H1 (cell line): ENCODE data around the gene ID2. TPM values are rescaled to one million over a fixed set of nuclear protein-coding genes. Genes with fewer than 3 reads are reported as not detected.

Source experiments
- CTCF ChIA-PET: fragments of 300-600 bp; sonication (Branson Sonifier 250); formaldehyde crosslinking; loops from one replicate; lab custom pipeline; 2021; ENCODE audit not compliant: partially characterized antibody; lab: Charles Lee
- POLR2A ChIA-PET: fragments of 300-600 bp; sonication (Branson Sonifier 250); formaldehyde crosslinking; loops from one replicate; lab custom pipeline; 2021; ENCODE audit warnings: inconsistent platforms; ENCODE audit not compliant: partially characterized antibody; lab: Charles Lee
- DNase-seq, 2 experiments: peaks; one replicate each; pipeline versions ENCODE4 v3.0.0 to v3.0.0-alpha.2; 2010 to 2022; ENCODE audit warnings: low spot score in 2 of 2, low read depth in 1 of 2, mixed read lengths in 1 of 2
- FAIRE-seq: peaks from 2 replicates; lab custom pipeline; 2011; peaks lifted over from hg19 to GRCh38; lab: Jason Lieb, UNC
- H2AFZ ChIP-seq: 2 replicates; pipeline ENCODE4 v1.8.1; 2012; ENCODE audit warnings: low read length, inconsistent platforms
- H2AK5ac ChIP-seq: 2 replicates; pipeline ENCODE4 v1.6.1; 2013; ENCODE audit warnings: low read depth, low read length
- H2BK120ac ChIP-seq: replicated peaks from 2 replicates; pipeline ENCODE3; 2013; ENCODE audit warnings: low read depth, low read length, inconsistent platforms
- H2BK12ac ChIP-seq: 2 replicates; pipeline ENCODE4 v1.6.1; 2013; ENCODE audit warnings: low read depth, low read length
- H2BK15ac ChIP-seq: 2 replicates; pipeline ENCODE4 v1.6.1; 2013; ENCODE audit warnings: low read length
- H2BK20ac ChIP-seq: 2 replicates; pipeline ENCODE4 v1.6.1; 2013; ENCODE audit warnings: low read length
- H2BK5ac ChIP-seq: 2 replicates; pipeline ENCODE4 v1.6.1; 2013; ENCODE audit warnings: low read depth, low read length
- H3K14ac ChIP-seq: 2 replicates; pipeline ENCODE4 v1.6.1; 2013; ENCODE audit warnings: inconsistent platforms; ENCODE audit not compliant: insufficient read length
- H3K18ac ChIP-seq: 2 replicates; pipeline ENCODE4 v1.6.1; 2013; ENCODE audit warnings: low read length; ENCODE audit errors: extremely low read depth
- H3K23ac ChIP-seq: 2 replicates; pipeline ENCODE4 v1.6.1; 2013; ENCODE audit warnings: inconsistent platforms; ENCODE audit not compliant: insufficient read length
- H3K23me2 ChIP-seq: 2 replicates; pipeline ENCODE4 v1.6.1; 2013; ENCODE audit warnings: low read depth, low read length
- H3K27ac ChIP-seq: 2 replicates; pipeline ENCODE4 v1.6.1; 2011; ENCODE audit warnings: low read depth, low read length, inconsistent platforms
- H3K27me3 ChIP-seq, 4 experiments: replicated peaks in 1 of 4; 1 replicate in 1 of 4; 2 replicates in 3 of 4; pipeline versions ENCODE4 v1.6.1 to v1.8.1; 2011 to 2013; ENCODE audit warnings: low read length in 3 of 4, mild to moderate bottlenecking in 3 of 4, inconsistent platforms in 2 of 4, mixed read lengths in 2 of 4, moderate library complexity in 1 of 4; ENCODE audit not compliant: control insufficient read depth in 3 of 4, insufficient read depth in 3 of 4; ENCODE audit errors: extremely low read depth in 1 of 4
- H3K36me3 ChIP-seq, 4 experiments: 2 replicates each; pipeline versions ENCODE4 v1.6.1 to v1.8.1; 2011 to 2013; ENCODE audit warnings: mild to moderate bottlenecking in 4 of 4, low read length in 3 of 4, moderate library complexity in 2 of 4, control low read depth in 1 of 4, inconsistent platforms in 1 of 4; ENCODE audit not compliant: insufficient read depth in 4 of 4, control insufficient read depth in 2 of 4
- H3K4ac ChIP-seq: replicated peaks from 2 replicates; pipeline ENCODE3; 2013; ENCODE audit warnings: low read length, low read depth, mixed read lengths, inconsistent platforms; ENCODE audit not compliant: insufficient read length
- H3K4me1 ChIP-seq, 4 experiments: replicated peaks in 1 of 4; 1 replicate in 1 of 4; 2 replicates in 3 of 4; pipeline versions ENCODE4 v1.6.1 to v1.8.1; 2011 to 2013; ENCODE audit warnings: low read length in 3 of 4, inconsistent platforms in 2 of 4, mixed read lengths in 1 of 4; ENCODE audit not compliant: insufficient read depth in 4 of 4, control insufficient read depth in 3 of 4
- H3K4me2 ChIP-seq, 2 experiments: 2 replicates each; pipeline versions ENCODE4 v1.6.1 to v1.8.1; 2011 to 2013; ENCODE audit warnings: low read depth in 2 of 2, low read length in 2 of 2, control low read depth in 1 of 2, inconsistent platforms in 1 of 2, mild to moderate bottlenecking in 1 of 2; ENCODE audit not compliant: insufficient read depth in 1 of 2
- H3K4me3 ChIP-seq, 4 experiments: fragments of 200-600, 300-600 bp in 1 of 4; sonication (generic), shearing (Covaris generic), sonication (Bioruptor Twin) in 1 of 4; 2 replicates each; pipeline versions ENCODE4 v1.5.1 to v1.8.1; 2011 to 2016; ENCODE audit warnings: low read length in 4 of 4, low read depth in 3 of 4, control low read depth in 2 of 4, inconsistent platforms in 2 of 4, mild to moderate bottlenecking in 2 of 4, mixed read lengths in 1 of 4, moderate library complexity in 1 of 4; ENCODE audit not compliant: insufficient read depth in 2 of 4; ENCODE audit errors: extremely low read depth in 1 of 4
- H3K56ac ChIP-seq: replicated peaks from 2 replicates; pipeline ENCODE3; 2013; ENCODE audit warnings: low read depth, mild to moderate bottlenecking, mixed read lengths, low read length, inconsistent platforms; ENCODE audit not compliant: insufficient read length
- H3K79me1 ChIP-seq: 2 replicates; pipeline ENCODE4 v1.6.1; 2013; ENCODE audit warnings: low read depth, low read length, control low read depth
- H3K79me2 ChIP-seq, 2 experiments: 2 replicates each; pipeline versions ENCODE4 v1.6.1 to v1.8.1; 2012 to 2013; ENCODE audit warnings: low read length in 2 of 2, mild to moderate bottlenecking in 2 of 2, inconsistent platforms in 1 of 2; ENCODE audit not compliant: insufficient read depth in 2 of 2, control insufficient read depth in 1 of 2
- H3K9ac ChIP-seq, 4 experiments: replicated peaks in 1 of 4; 1 replicate in 1 of 4; 2 replicates in 3 of 4; pipeline versions ENCODE4 v1.6.1 to v1.8.1; 2011 to 2013; ENCODE audit warnings: low read depth in 3 of 4, low read length in 3 of 4, control low read depth in 2 of 4, mild to moderate bottlenecking in 2 of 4, moderate library complexity in 2 of 4, inconsistent platforms in 1 of 4; ENCODE audit errors: extremely low read depth in 1 of 4
- H3K9me3 ChIP-seq, 2 experiments: 2 replicates each; pipeline versions ENCODE4 v1.6.1 to v1.8.1; 2012 to 2013; ENCODE audit warnings: mild to moderate bottlenecking in 2 of 2, moderate library complexity in 2 of 2, control low read depth in 1 of 2, inconsistent platforms in 1 of 2, low read depth in 1 of 2, low read length in 1 of 2, mixed read lengths in 1 of 2; ENCODE audit not compliant: insufficient read depth in 2 of 2
- H4K20me1 ChIP-seq, 2 experiments: replicated peaks in 1 of 2; 2 replicates each; pipeline versions ENCODE3 to v1.8.1; 2011 to 2013; ENCODE audit warnings: inconsistent platforms in 2 of 2, low read length in 2 of 2, mild to moderate bottlenecking in 1 of 2; ENCODE audit not compliant: insufficient read depth in 2 of 2, control insufficient read depth in 1 of 2
- H4K5ac ChIP-seq: 2 replicates; pipeline ENCODE4 v1.6.1; 2013; ENCODE audit warnings: low read length, low read depth, mixed read lengths, inconsistent platforms; ENCODE audit not compliant: insufficient read length
- H4K8ac ChIP-seq: 2 replicates; pipeline ENCODE4 v1.8.0; 2013; ENCODE audit warnings: mild to moderate bottlenecking, moderate library complexity, low read length, inconsistent platforms; ENCODE audit not compliant: insufficient read depth; ENCODE audit errors: extremely low read depth
- H4K91ac ChIP-seq: replicated peaks from 2 replicates; pipeline ENCODE3; 2013; ENCODE audit warnings: low read length, mixed read lengths, inconsistent platforms; ENCODE audit not compliant: insufficient read length
- CBX8 ChIP-seq: fragments of 300-800, 300-1000 bp; sonication (generic); IDR thresholded peaks from 2 replicates; pipeline ENCODE4 v1.7.1; 2016; ENCODE audit warnings: low read depth, low read length, borderline replicate concordance
- CHD1 ChIP-seq: IDR thresholded peaks from 2 replicates; pipeline ENCODE4 v1.6.1; 2012; ENCODE audit warnings: low read depth, low read length, improper control_type of control experiment
- CTBP2 ChIP-seq: IDR thresholded peaks from 2 replicates; pipeline ENCODE4 v1.7.0; 2011; ENCODE audit warnings: borderline replicate concordance, mild to moderate bottlenecking, moderate library complexity, mixed read lengths, low read length; ENCODE audit not compliant: insufficient read depth, insufficient read length
- EP300 ChIP-seq, 2 experiments: IDR thresholded peaks; 1 replicate in 1 of 2; 2 replicates in 1 of 2; pipeline ENCODE4 v1.6.1; 2011 to 2012; ENCODE audit warnings: low read depth in 2 of 2, low read length in 2 of 2, mild to moderate bottlenecking in 2 of 2, borderline replicate concordance in 1 of 2, inconsistent platforms in 1 of 2, moderate library complexity in 1 of 2
- GABPA ChIP-seq: IDR thresholded peaks from 2 replicates; pipeline ENCODE4 v1.6.1; 2011; ENCODE audit warnings: mild to moderate bottlenecking, low read length, moderate library complexity, borderline replicate concordance; ENCODE audit not compliant: insufficient read depth
- HDAC2 ChIP-seq, 2 experiments: fragments of 300-600 bp in 1 of 2; sonication (generic) in 1 of 2; IDR thresholded peaks; 2 replicates each; pipeline ENCODE4 v1.6.1; 2011 to 2012; ENCODE audit warnings: low read depth in 2 of 2, low read length in 2 of 2, mild to moderate bottlenecking in 2 of 2, moderate library complexity in 2 of 2, borderline replicate concordance in 1 of 2, inconsistent platforms in 1 of 2
- MAFK ChIP-seq: IDR thresholded peaks from 2 replicates; pipeline ENCODE4 v1.6.1; 2012; ENCODE audit warnings: low read depth, mild to moderate bottlenecking, improper control_type of control experiment, low read length
- SUZ12 ChIP-seq: fragments of 200-600 bp; sonication (generic); IDR thresholded peaks from 2 replicates; pipeline ENCODE4 v1.6.1; 2012; ENCODE audit warnings: mild to moderate bottlenecking, inconsistent platforms, low read length, moderate library complexity, mixed read lengths
- TAF1 ChIP-seq: IDR thresholded peaks from 2 replicates; pipeline ENCODE4 v1.6.1; 2011; ENCODE audit warnings: mild to moderate bottlenecking, low read depth, low read length
- WGBS, 2 experiments: shearing (Covaris generic) in 1 of 2; methylation state at CpG; one replicate each; pipeline versions ENCODE4 v1.1.6 to v1.1.7; 2013 to 2015; ENCODE audit warnings: low lambda C conversion rate in 2 of 2, mixed read lengths in 2 of 2, inconsistent platforms in 1 of 2, low coverage in 1 of 2, missing lambda C conversion rate in 1 of 2; ENCODE audit not compliant: insufficient replicate concordance in 2 of 2, insufficient coverage in 1 of 2, insufficient read length in 1 of 2; ENCODE audit errors: extremely low coverage in 1 of 2, missing lambda C conversion rate in 1 of 2; 5-methylcytosine and 5-hydroxymethylcytosine counted together
- polyA plus RNA-seq, 7 experiments: library from polyadenylated mRNA; depleted of rRNA in 3 of 7; stranded (reverse) in 5 of 7; unstranded in 2 of 7; fragments of >200 nt in 5 of 7; fragments of 200-250 nt in 2 of 7; gene quantifications; 1 replicate in 5 of 7; 2 replicates in 1 of 7; 4 replicates in 1 of 7; pipeline versions ENCODE4 v1.2.1 to v1.2.3, GENCODE V29; 2011 to 2013; ENCODE audit warnings: missing spikeins in 2 of 7, mixed read lengths in 2 of 7
- total RNA-seq: library from RNA; stranded (reverse); fragmentation: NEBNext Ultra II Directional; extraction: Animal tissue kit (Norgen Biotek cat#: 25700); gene quantifications from 2 replicates; pipeline ENCODE4 v1.2.1, GENCODE V29; 2021
- TF ChIP-seq, protein P1 (sequence below): IDR thresholded peaks from 2 replicates; pipeline ENCODE4 v1.6.1; 2012; ENCODE audit warnings: inconsistent platforms

The ID2 gene
- total and polyA plus RNA-seq, 2 of the 8 experiments (the other 6 are each of a cell fraction or from before 2014, with no cell fraction given), result 36.7 to 214 TPM

GRCh38 chr2:8648441-8649213, 33.2 kb upstream of the ID2 start:
- no peak overlapping the region for H3K56ac ChIP-seq
- no peaks in the 10 kb centered on the region for H3K23me2 ChIP-seq
- H3K14ac ChIP-seq, result no peak overlapping the region
- H3K4me2 ChIP-seq, result no peak overlapping the region
- WGBS, 2 experiments, result 90% methylated on average over 11 of the region's 11 CpGs; no CpG with 5 or more reads in 1 of the 2 experiments
- POLR2A ChIA-PET, result no interaction called here
- H3K4me1 ChIP-seq, result no peaks in the 10 kb centered on the region; a peak in 1 of 7 replicates
- H3K9me3 ChIP-seq, result peaks cover 3 to 13% of the 10 kb centered on the region in 2 experiments; a peak in 2 of 4 replicates
- no peak overlapping the region for H2BK12ac ChIP-seq
- H3K4me3 ChIP-seq, result no peak overlapping the region
- no peak overlapping the region; the same call in 1 of the 2 replicates for H4K8ac ChIP-seq
- H3K9ac ChIP-seq, result no peak overlapping the region
- H4K20me1 ChIP-seq, result no peaks in the 10 kb centered on the region
- H3K36me3 ChIP-seq, result no peaks in the 10 kb centered on the region
- H3K27ac ChIP-seq, result no peak overlapping the region
- no peak overlapping the region for H2BK120ac ChIP-seq
- no peak overlapping the region for H4K5ac ChIP-seq
- no peak overlapping the region for H2BK5ac ChIP-seq
- H3K27me3 ChIP-seq, result no peaks in the 10 kb centered on the region
- DNase-seq (no peak), FAIRE-seq (no peak)
- H3K23ac ChIP-seq, result no peak overlapping the region
- no peak overlapping the region for H4K91ac ChIP-seq
- CTCF ChIA-PET, result interaction anchor here (1.5 kb wide), 1 partner anchor 27 kb away, joined by 4 read pairs; no protein-coding TSS in a partner anchor
- H3K4ac ChIP-seq, result no peak overlapping the region
- no peaks in the 10 kb centered on the region for H3K79me2 ChIP-seq
- no peak overlapping the region for H2BK15ac ChIP-seq
- H2BK20ac ChIP-seq, result no peak overlapping the region
- no peak overlapping the region for H2AK5ac ChIP-seq
- H3K79me1 ChIP-seq, result no peaks in the 10 kb centered on the region
- no peak overlapping the region for H3K18ac ChIP-seq
- no peak overlapping the region for H2AFZ ChIP-seq
- TF ChIP-seq EP300 (IDR thresholded peaks at IDR 0.05; ENCODE audit: borderline replicate concordance in 1 of 2, low read depth in 2 of 2, low read length in 2 of 2), result no peak
- TF ChIP-seq, protein P1, sequence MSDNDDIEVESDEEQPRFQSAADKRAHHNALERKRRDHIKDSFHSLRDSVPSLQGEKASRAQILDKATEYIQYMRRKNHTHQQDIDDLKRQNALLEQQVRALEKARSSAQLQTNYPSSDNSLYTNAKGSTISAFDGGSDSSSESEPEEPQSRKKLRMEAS, result no peak
- no peak for TF ChIP-seq GABPA
- no peak for TF ChIP-seq CHD1
- TF ChIP-seq CTBP2, result no peak
- TF ChIP-seq TAF1, result no peak
- TF ChIP-seq SUZ12, result no peak
- TF ChIP-seq CBX8, result no peak
- TF ChIP-seq HDAC2 (IDR thresholded peaks at IDR 0.05; ENCODE audit: borderline replicate concordance in 1 of 2, low read depth in 2 of 2, low read length in 2 of 2), result no peak
- TF ChIP-seq MAFK, result no peak
